Uterus (tissue), 4 donors: ENCODE data around the gene PPP1R8. TPM values are rescaled to one million over a fixed set of nuclear protein-coding genes. Genes with fewer than 3 reads are reported as not detected.
A peak's percentile ranks its signal among the peaks of the same experiment; 100 is the strongest.

Experiments
- DNase-seq, 2 donors: peaks; one replicate each; pipeline ENCODE4 v3.0.0-alpha.2; 2019 to 2020
- H3K27ac ChIP-seq, 2 donors: fragments of 200-600 bp; sonication (generic); 1 replicate in 1 of 2; 2 replicates in 1 of 2; pipeline ENCODE4 v1.5.1; 2016 to 2018
- H3K27me3 ChIP-seq, 2 donors: fragments of 200-600 bp; sonication (generic); one replicate each; pipeline ENCODE4 v1.5.1; 2018 to 2019; ENCODE audit warnings: control low read depth in 1 of 2
- H3K36me3 ChIP-seq, 2 donors: fragments of 200-600 bp; sonication (generic); one replicate each; pipeline ENCODE4 v1.5.1; 2019; ENCODE audit warnings: control low read depth in 1 of 2
- H3K4me1 ChIP-seq, 2 donors: fragments of 200-600 bp; sonication (generic); one replicate each; pipeline ENCODE4 v1.5.1; 2018 to 2019; ENCODE audit warnings: control low read depth in 1 of 2
- H3K4me3 ChIP-seq, 2 donors: fragments of 200-600 bp; sonication (generic); 1 replicate in 1 of 2; 2 replicates in 1 of 2; pipeline ENCODE4 v1.5.1; 2018 to 2019; ENCODE audit warnings: mild to moderate bottlenecking in 1 of 2
- H3K9me3 ChIP-seq, 2 donors: fragments of 200-600 bp; sonication (generic); one replicate each; pipeline ENCODE4 v1.5.1; 2019; ENCODE audit warnings: control low read depth in 1 of 2
- CTCF ChIP-seq, 4 experiments: fragments of 200-600 bp in 2 of 4; fragments of 450-650 bp in 2 of 4; sonication (generic) in 2 of 4; IDR thresholded peaks; one replicate each; pipeline ENCODE4 v1.5.1; 2016 to 2019; ENCODE audit warnings: antibody characterized with exemption in 4 of 4, mild to moderate bottlenecking in 2 of 4, moderate library complexity in 1 of 4
- POLR2A ChIP-seq, 2 donors: fragments of 450-650 bp; IDR thresholded peaks; one replicate each; pipeline ENCODE4 v1.6.1; 2016; ENCODE audit warnings: antibody characterized with exemption in 2 of 2, mild to moderate bottlenecking in 1 of 2, moderate library complexity in 1 of 2
- intact Hi-C: fragments of 100-400 bp; cut with DNase I; formaldehyde crosslinking; loops from one replicate; pipeline ENCODE4 v1.15.1; 2023; ENCODE audit warnings: low total_unique reads
- total RNA-seq, 4 donors: library from RNA; depleted of rRNA in 3 of 4; stranded (reverse); fragments of >200 nt in 3 of 4; gene quantifications; one replicate each; pipeline versions ENCODE4 v1.1.0 to v1.2.4, GENCODE V29; 2014 to 2023
- donor health status: DM: yes; HTN: yes; CAD: no.

The PPP1R8 gene
- total RNA-seq, 4 donors from 2014 or later = 32.3 to 57.5 (median 43.6) TPM

GRCh38 chr1:27879374-27880082 is 48.9 kb downstream of the PPP1R8 start:
- intact Hi-C loops = no loop called here
- H3K4me3 ChIP-seq = no peak overlapping the region

DNA sequence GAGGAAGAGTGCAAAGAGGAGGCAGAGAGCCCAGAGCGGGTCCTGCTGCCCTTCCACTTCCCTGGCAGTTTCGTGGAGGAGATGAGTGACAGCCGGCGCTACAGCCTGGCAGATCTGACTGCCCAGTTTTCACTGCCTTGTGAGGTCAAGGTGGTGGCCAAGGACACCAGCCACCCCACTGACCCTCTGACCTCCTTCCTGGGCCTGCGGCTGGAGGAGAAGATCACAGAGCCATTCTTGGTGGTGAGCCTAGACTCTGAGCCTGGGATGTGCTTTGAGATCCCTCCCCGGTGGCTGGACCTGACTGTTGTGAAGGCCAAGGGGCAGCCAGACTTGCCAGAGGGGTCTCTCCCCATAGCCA is 51.9 kb downstream of the PPP1R8 start:
- H3K4me3 ChIP-seq = no peak overlapping the region
- intact Hi-C loops = no loop called here
- no peaks in the 10 kb centered on the region for H3K4me1 ChIP-seq
- no peak for DNase-seq
- no peak for TF ChIP-seq CTCF (IDR thresholded peaks at IDR 0.05)
- TF ChIP-seq POLR2A (IDR thresholded peaks at IDR 0.05) = no peak
- no peaks in the 10 kb centered on the region for H3K9me3 ChIP-seq
- no peak overlapping the region for H3K27ac ChIP-seq
- H3K36me3 ChIP-seq = no peaks in the 10 kb centered on the region
- no peaks in the 10 kb centered on the region for H3K27me3 ChIP-seq

More at GRCh38 chr1:27879374-27880082, 48.9 kb downstream of the PPP1R8 start:
- H3K27ac ChIP-seq = no peak overlapping the region
- H3K9me3 ChIP-seq = no peaks in the 10 kb centered on the region
- H3K27me3 ChIP-seq = no peaks in the 10 kb centered on the region
- TF ChIP-seq CTCF (IDR thresholded peaks at IDR 0.05) (no peak), POLR2A (IDR thresholded peaks at IDR 0.05) (no peak)
- no peaks in the 10 kb centered on the region for H3K4me1 ChIP-seq
- DNase-seq = no peak
- no peaks in the 10 kb centered on the region for H3K36me3 ChIP-seq

- H3K27me3 ChIP-seq = no peaks in the 10 kb centered on the region
- intact Hi-C loops = no loop called here
- no peaks in the 10 kb centered on the region for H3K4me1 ChIP-seq
- H3K27ac ChIP-seq = no peak overlapping the region
- H3K9me3 ChIP-seq = no peaks in the 10 kb centered on the region
- H3K4me3 ChIP-seq = no peak overlapping the region
- H3K36me3 ChIP-seq = no peaks in the 10 kb centered on the region
- TF ChIP-seq CTCF (IDR thresholded peaks at IDR 0.05) (no peak), POLR2A (IDR thresholded peaks at IDR 0.05) (no peak)
- DNase-seq = no peak
These were observed 53.0 kb downstream of the PPP1R8 start for GRCh38 chr1:27883536-27883935.

DNA sequence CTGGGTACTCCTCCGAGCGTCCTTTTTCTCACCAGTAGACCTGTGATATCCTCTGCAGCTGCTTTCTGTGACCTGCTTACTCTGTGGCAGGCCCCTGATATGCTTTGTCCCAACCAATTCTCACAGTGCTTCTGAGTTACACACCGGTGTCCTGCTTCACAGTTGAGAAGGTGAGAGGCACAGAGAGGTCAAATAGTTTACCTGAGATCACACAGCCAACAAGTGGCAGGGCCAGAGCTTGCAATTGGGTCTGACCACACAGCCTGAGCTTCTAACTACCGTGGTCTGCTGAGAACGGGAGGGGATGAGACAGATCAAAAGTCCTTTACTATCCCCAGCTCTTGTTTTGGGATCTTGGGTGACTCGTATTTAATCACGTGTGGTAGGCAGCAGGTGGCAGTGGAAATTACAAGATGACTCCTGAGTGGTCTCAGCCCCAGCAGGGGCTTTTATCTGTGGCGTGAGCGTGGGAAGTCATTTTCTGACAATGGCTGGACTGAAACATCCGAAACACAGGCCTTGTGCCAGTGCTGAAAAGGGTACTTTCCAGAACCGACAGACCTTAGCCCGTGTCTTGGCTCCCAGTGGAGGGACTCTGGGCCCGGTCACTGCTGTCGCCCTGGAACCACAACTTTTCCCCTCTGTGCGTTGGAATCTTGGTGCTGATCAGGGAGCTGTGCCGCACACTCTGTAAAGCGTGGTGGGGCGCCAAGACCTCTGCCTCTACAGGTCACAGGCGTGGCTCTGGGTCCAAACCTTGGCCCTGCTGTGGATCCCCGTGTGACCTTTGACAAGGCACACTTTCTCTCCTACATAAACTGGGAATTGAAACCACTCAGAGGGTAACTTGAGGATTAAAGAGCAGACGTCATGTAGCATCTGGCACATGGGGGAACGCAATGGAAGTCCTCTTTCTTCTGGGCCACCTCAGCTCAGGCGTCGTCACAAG is 53.7 kb downstream of the PPP1R8 start:
- no peaks in the 10 kb centered on the region for H3K36me3 ChIP-seq
- TF ChIP-seq POLR2A (IDR thresholded peaks at IDR 0.05) (no peak), CTCF (IDR thresholded peaks at IDR 0.05) (no peak)
- no peak for DNase-seq
- H3K27ac ChIP-seq = no peak overlapping the region
- intact Hi-C loops = no loop called here
- no peaks in the 10 kb centered on the region for H3K9me3 ChIP-seq
- no peaks in the 10 kb centered on the region for H3K4me1 ChIP-seq
- H3K27me3 ChIP-seq = no peaks in the 10 kb centered on the region
- H3K4me3 ChIP-seq = no peak overlapping the region

- no peak for DNase-seq
- peak overlapping the region in 1 of 2 donors; percentile 20 for H3K27ac ChIP-seq
- intact Hi-C loops = no loop called here
These were observed 54.5 kb downstream of the PPP1R8 start for GRCh38 chr1:27885114-27885528.

More at GRCh38 chr1:27885114-27885528, 54.5 kb downstream of the PPP1R8 start:
- Histone ChIP-seq H3K4me1 (no peaks in the 10 kb centered on the region), H3K27me3 (no peaks in the 10 kb centered on the region), H3K4me3 (no peak overlapping the region), H3K9me3 (no peaks in the 10 kb centered on the region), H3K36me3 (no peaks in the 10 kb centered on the region)
- no peak for TF ChIP-seq CTCF (IDR thresholded peaks at IDR 0.05)
- TF ChIP-seq POLR2A (IDR thresholded peaks at IDR 0.05) = no peak
